Activated B cell treated with CpG ODN at 0.5 μM for 24 hours (primary cell): Measurements from ENCODE around the gene MYB. TPM values are rescaled to one million over a fixed set of nuclear protein-coding genes. Genes with fewer than 3 reads are reported as not detected.

ENCODE experiments used
- ATAC-seq: fragments of 200-7000 bp; cut with Tn5 transposase; one replicate; pipeline ENCODE4 v1.10.0; 2021; ENCODE audit warnings: low read depth, mild to moderate bottlenecking, moderate library complexity
- CTCF ChIA-PET: fragments of 350-600 bp; sonication (Branson Sonifier 250); formaldehyde crosslinking; loops from one replicate; lab custom pipeline; 2021; ENCODE audit warnings: antibody characterized with exemption; lab: Charles Lee
- POLR2A ChIA-PET: fragments of 350-600 bp; sonication (Branson Sonifier 250); formaldehyde crosslinking; loops from one replicate; lab custom pipeline; 2021; ENCODE audit warnings: antibody characterized with exemption; lab: Charles Lee
- DNase-seq: peaks from one replicate; pipeline ENCODE4 v3.0.0; 2022
- H3K27ac Mint-ChIP-seq: one replicate; pipeline ENCODE4 v1.8.0; 2020; ENCODE audit warnings: mixed read lengths
- H3K27me3 Mint-ChIP-seq: one replicate; pipeline ENCODE4 v1.8.0; 2021; ENCODE audit warnings: mixed read lengths
- H3K36me3 Mint-ChIP-seq: one replicate; pipeline ENCODE4 v1.8.0; 2021; ENCODE audit warnings: low read depth, mixed read lengths
- H3K4me1 Mint-ChIP-seq: one replicate; pipeline ENCODE4 v1.8.0; 2021; ENCODE audit warnings: mixed read lengths
- H3K4me3 Mint-ChIP-seq: one replicate; pipeline ENCODE4 v1.8.0; 2020; ENCODE audit warnings: mild to moderate bottlenecking, mixed read lengths
- H3K9me3 Mint-ChIP-seq: one replicate; pipeline ENCODE4 v1.8.0; 2020; ENCODE audit warnings: mixed read lengths
- CTCF ChIP-seq: fragments of 200-600 bp; IDR thresholded peaks from one replicate; pipeline ENCODE4 v1.8.0; 2022; ENCODE audit warnings: antibody characterized with exemption, mild to moderate bottlenecking
- intact Hi-C: fragments of 100-400 bp; cut with micrococcal nuclease; formaldehyde crosslinking; loops from one replicate; pipeline ENCODE4 v1.15.1; 2024
- total RNA-seq: library from RNA; stranded (reverse); gene quantifications from 2 replicates; pipeline ENCODE4 v1.2.3, GENCODE V29; 2022

Gene MYB
- total RNA-seq, 1 donor from 2014 or later, result 3.2 TPM

- Mint-ChIP-seq H3K9me3 (no peaks in the 10 kb centered on the region), H3K27me3 (no peaks in the 10 kb centered on the region), H3K4me1 (peaks cover 16% of the 10 kb centered on the region), H3K27ac (no peak overlapping the region), H3K4me3 (no peak overlapping the region), H3K36me3 (no peaks in the 10 kb centered on the region)
- DNase-seq (no peak), ATAC-seq (no peak)
- ChIA-PET POLR2A (no interaction called here), CTCF (no interaction called here)
- intact Hi-C loops, result no loop called here
- no peak for TF ChIP-seq CTCF
These were observed 73.4 kb downstream of the MYB start for GRCh38 chr6:135254471-135254870.

DNA sequence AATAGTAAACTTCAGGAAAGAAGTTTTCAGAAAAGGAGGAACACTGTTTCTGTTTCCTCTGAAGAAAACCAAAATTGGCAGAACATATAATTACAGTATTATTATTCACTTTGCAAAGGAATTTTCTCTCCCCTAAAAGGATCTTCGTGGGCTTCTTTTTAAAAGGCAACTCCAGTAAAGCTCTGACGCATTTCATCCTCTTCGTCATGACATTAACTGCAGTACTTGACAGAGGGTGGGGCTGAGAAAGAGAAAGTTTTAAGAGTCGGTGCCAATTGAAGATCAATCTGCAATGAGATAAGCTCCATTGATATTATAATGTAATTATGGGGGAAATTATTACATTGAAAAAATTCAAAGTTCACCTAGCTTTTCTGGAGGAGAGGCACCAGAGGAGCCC is 75.8 kb downstream of the MYB start:
- Mint-ChIP-seq H3K9me3 (no peaks in the 10 kb centered on the region), H3K27me3 (no peaks in the 10 kb centered on the region), H3K4me1 (no peaks in the 10 kb centered on the region), H3K4me3 (no peak overlapping the region), H3K27ac (no peak overlapping the region), H3K36me3 (no peaks in the 10 kb centered on the region)
- ChIA-PET POLR2A (interaction anchor here (1.0 kb wide), 1 partner anchor 17 kb away, joined by 3 read pairs; no protein-coding TSS in a partner anchor), CTCF (no interaction called here)
- TF ChIP-seq CTCF, result no peak
- no peak for DNase-seq
- no peak for ATAC-seq
- intact Hi-C loops, result loop anchor here (1.0 kb wide), 1 partner anchor 112 kb away; no protein-coding TSS in a partner anchor

DNA sequence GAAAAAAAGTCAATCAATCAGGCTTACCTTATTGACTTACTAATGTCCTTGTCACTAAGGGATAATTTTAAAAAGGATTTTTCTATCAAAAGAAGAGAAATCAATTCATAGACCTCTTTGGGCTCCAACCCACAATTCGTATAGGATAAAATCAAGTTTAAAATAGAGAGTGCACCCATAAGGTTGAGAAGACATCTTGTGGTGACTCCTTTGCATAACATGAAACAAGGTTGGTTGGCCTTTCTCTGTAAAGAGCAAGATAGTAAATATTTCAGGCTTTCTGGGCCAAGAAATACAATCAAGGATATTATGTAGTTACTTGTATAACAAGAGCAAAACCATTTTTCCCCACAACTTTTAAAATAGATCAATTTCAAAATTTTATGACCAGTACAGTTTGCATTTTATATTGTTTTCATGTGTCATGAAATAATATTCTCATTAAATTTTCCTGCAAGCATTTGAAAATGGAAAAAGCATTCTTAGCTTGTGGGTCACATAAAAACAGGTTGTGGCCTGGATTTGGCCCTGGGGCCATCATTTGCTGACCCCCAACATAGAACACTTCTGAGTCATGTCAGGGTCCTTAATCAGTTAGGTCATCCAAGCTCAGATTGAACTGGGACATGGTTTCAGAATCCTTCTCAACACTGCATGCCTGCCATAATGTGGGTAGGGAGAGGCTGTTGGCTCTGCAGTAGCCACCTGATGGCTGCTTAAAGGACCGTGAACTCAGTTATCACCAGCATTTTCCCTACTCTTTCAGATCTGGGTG is 76.7 kb downstream of the MYB start:
- intact Hi-C loops, result loop anchor here (1.0 kb wide), 1 partner anchor 113 kb away; no protein-coding TSS in a partner anchor
- Mint-ChIP-seq H3K27ac (no peak overlapping the region), H3K36me3 (no peaks in the 10 kb centered on the region), H3K4me3 (no peak overlapping the region), H3K9me3 (no peaks in the 10 kb centered on the region), H3K27me3 (no peaks in the 10 kb centered on the region), H3K4me1 (no peaks in the 10 kb centered on the region)
- ChIA-PET CTCF (interaction anchor here (1.7 kb wide), 1 partner anchor 114 kb away, joined by 8 read pairs; no protein-coding TSS in a partner anchor), POLR2A (interaction anchor here (1.0 kb wide), 1 partner anchor 18 kb away, joined by 3 read pairs; no protein-coding TSS in a partner anchor)
- no peak for TF ChIP-seq CTCF
- ATAC-seq (no peak), DNase-seq (no peak)

GRCh38 chr6:135258970-135259369 is 77.9 kb downstream of the MYB start:
- ChIA-PET CTCF (interaction anchor here (1.7 kb wide), 1 partner anchor 115 kb away, joined by 8 read pairs; no protein-coding TSS in a partner anchor), POLR2A (no interaction called here)
- no peaks in the 10 kb centered on the region for H3K9me3 Mint-ChIP-seq
- ATAC-seq (no peak), DNase-seq (no peak)
- H3K27me3 Mint-ChIP-seq, result no peaks in the 10 kb centered on the region
- no peaks in the 10 kb centered on the region for H3K4me1 Mint-ChIP-seq
- no peak overlapping the region for H3K4me3 Mint-ChIP-seq
- intact Hi-C loops, result no loop called here
- H3K27ac Mint-ChIP-seq, result no peak overlapping the region
- H3K36me3 Mint-ChIP-seq, result no peaks in the 10 kb centered on the region
- TF ChIP-seq CTCF, result no peak

DNA sequence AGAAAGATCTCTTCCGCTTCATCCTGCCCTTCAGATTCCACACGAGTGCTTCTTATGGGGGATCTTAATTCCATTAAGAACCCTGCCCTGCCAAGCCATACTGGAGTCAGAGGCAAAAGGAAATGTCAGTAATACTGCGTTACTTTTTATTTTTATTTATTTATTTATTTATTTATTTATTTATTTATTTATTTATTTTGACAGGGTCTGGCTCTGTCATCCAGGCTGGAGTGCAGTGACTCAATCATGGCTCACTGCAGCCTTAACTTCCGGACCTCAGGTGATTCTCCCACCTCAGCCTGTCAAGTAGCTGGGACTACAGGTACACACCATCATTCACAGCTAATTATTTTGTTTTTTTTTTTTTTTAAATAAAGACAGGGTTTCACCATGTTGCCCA is 79.5 kb downstream of the MYB start:
- Mint-ChIP-seq H3K4me1 (no peaks in the 10 kb centered on the region), H3K36me3 (no peaks in the 10 kb centered on the region), H3K27ac (no peak overlapping the region), H3K9me3 (no peaks in the 10 kb centered on the region), H3K4me3 (no peak overlapping the region), H3K27me3 (no peaks in the 10 kb centered on the region)
- ChIA-PET CTCF (no interaction called here), POLR2A (no interaction called here)
- no peak for ATAC-seq
- TF ChIP-seq CTCF, result no peak
- DNase-seq, result no peak
- intact Hi-C loops, result no loop called here
